ENCODE data around the gene NADK.
"Not testable (repeated sequence)": the region's sequence is repeated elsewhere in the genome, so short reads cannot be mapped to it uniquely, and the experiment has no call there.

Gene NADK

GRCh38 chr1:1761504-1762376 is 16.5 kb downstream of the NADK start:
- no peak for DNase-seq

DNA sequence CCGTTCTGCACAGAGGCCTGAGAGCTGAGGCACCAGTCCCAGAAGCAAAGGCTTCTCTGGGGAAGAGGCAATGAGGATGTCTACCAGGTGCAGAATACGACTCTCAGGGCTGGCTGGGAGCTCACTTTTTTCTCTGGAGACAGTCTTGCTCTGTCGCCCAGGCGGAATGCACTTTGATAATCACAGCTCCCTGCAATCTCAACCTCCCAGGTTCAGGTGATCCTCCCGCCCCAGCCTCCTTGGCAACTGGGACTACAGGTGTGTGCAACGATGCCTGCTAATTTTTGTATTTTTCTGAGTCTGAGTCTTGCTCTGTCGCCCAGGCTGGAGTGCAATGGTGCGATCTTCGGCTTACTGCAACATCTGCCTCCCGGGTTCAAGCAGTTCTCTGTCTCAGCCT is 17.6 kb downstream of the NADK start:
- no peak for DNase-seq

- DNase-seq: no peak
Measured at GRCh38 chr1:1760345-1760650, 18.0 kb downstream of the NADK start.

GRCh38 chr1:1759456-1760344 is 18.6 kb downstream of the NADK start:
- DNase-seq: peak; percentile 81

- DNase-seq: peak; percentile 74
Measured at GRCh38 chr1:1758692-1759455, 19.4 kb downstream of the NADK start.

- DNase-seq: no peak
Measured at GRCh38 chr1:1758059-1758621, 20.1 kb downstream of the NADK start.

DNA sequence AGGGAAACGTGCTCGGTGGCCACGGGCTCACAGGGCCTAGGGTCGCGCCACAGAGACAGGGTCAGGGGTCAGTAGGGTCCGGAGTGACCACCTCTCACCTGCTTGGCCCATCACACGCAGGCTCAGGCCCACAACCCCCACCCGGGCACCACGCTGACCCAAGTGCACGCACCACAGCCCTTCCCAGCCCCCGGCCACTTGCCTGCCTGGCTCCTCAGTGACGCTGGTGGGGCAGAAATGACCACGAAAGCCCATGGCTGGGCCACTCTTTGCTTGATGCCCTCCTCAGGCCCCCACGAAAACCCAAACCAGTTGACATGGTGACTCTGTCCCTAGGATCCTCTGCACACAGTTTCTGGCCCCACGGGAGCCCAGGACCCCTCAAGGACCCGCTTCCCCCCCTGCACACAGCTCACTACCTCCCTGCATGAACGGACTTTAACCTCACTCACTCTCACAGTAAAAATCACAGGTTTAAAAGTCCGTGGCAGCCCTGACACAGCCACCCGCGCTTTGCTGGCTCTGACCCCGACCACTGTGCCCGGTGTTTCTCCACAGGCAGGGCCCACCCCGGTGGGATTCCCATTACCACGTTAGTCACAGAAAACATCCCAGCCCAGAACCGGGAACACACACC is 20.7 kb downstream of the NADK start:
- DNase-seq: no peak

- DNase-seq: no peak
Measured at GRCh38 chr1:1756661-1757421, 21.4 kb downstream of the NADK start.

DNA sequence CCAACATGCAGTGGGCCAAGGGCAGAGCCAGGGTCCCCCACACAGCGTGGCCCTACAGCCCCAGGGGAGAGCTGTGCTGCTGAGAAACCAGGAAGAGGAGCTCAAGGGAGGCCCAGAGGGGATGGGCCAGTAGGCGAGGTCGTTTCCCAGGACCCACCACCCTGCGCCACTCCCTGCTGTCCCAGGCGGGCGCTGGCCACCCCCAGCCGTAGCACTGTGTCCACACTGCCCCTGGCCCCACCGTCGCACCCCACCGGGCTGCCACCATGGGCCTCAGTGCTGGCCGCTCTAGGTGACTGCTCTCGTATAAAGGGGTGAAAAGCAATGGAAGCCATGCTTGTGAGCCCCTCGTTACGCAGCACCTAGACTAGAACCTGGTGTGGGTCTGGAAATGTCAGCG is 22.4 kb downstream of the NADK start:
- no peak for DNase-seq

- DNase-seq: no peak
Measured at GRCh38 chr1:1755426-1755825, 22.8 kb downstream of the NADK start.

- no peak for DNase-seq
Measured at GRCh38 chr1:1754051-1754815, 24.0 kb downstream of the NADK start.

DNA sequence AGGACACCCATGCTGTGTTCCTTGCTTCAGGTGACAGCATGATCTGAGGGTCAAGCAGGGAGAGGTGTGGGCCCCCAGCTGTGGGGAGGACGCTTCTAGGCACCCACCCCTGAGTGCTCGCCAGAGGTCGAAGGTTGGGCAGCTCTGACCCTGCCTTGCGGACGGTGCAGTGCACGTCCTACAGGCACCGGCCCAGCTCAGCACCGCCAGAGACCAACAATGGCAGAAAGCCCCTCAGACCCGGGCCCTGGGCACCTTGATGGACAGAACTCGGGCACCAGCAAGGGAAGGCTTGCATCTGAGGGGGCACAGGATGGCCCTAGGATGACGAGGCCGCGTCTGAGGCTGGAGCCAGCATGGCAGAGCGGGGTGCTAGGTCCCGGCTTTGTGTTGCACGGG is 24.7 kb downstream of the NADK start:
- no peak for DNase-seq

- no peak for DNase-seq
Measured at GRCh38 chr1:1752636-1753606, 25.3 kb downstream of the NADK start.

DNA sequence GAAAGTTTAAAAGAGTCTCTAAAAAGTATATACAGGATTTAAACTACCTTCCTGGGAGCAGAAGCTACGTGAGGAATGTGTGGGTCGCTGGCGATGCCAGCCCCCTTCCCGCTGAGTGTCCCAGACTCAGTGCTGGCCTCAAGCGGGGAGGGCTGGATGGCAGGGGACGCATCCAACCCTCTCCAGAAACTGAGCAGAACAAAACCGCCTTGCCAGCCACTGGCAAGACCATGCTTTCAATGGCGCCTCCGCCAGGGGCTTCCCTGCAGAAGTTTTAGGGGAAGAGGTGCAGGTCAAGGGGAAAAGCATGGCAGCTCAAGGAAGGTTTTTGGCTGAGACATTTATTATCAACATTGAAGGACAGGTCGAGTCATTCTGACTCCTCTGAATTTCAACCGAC is 26.1 kb downstream of the NADK start:
- no peak for DNase-seq

DNA sequence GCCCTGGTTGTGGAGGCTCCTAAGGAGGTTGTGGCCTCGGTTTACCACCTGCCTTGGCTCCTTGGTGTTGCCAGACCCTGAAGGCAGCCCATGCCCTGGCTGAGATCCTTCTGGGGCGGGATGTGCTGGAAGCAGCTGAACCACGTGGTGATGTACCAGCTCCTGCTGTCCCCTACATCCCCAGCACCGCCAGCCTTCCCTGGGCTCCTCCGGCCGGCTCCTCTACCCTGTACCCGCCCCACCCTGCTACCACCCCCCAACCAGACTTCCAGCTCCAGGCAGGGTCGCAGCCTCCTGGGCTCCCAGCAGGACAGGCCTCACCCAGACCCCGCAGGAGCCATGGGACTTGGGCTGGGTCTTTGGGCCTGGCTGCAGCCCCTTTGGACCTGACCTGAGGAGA is 28.3 kb downstream of the NADK start:
- not testable (repeated sequence) for DNase-seq

- DNase-seq: peak; percentile 17
Measured at GRCh38 chr1:1748686-1749321, 29.5 kb downstream of the NADK start.

DNA sequence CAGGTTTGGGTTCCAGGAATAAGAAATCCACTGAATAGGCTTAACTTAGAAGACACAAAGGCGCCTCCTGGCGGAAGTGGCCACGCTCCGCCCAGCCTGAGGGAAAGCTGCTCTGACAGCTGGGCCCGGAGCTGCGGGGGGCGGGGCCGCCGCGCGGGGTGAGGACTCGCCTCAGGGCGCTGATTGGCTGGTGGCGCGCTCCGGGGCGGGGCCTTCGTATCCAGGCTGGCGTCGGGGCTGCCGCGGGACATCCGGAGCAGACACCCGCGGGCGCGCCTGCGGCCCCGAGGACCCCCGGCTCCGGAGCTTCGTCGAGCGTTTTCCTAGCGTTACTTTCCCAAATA is 31.7 kb downstream of the NADK start:
- not testable (repeated sequence) for DNase-seq

DNA sequence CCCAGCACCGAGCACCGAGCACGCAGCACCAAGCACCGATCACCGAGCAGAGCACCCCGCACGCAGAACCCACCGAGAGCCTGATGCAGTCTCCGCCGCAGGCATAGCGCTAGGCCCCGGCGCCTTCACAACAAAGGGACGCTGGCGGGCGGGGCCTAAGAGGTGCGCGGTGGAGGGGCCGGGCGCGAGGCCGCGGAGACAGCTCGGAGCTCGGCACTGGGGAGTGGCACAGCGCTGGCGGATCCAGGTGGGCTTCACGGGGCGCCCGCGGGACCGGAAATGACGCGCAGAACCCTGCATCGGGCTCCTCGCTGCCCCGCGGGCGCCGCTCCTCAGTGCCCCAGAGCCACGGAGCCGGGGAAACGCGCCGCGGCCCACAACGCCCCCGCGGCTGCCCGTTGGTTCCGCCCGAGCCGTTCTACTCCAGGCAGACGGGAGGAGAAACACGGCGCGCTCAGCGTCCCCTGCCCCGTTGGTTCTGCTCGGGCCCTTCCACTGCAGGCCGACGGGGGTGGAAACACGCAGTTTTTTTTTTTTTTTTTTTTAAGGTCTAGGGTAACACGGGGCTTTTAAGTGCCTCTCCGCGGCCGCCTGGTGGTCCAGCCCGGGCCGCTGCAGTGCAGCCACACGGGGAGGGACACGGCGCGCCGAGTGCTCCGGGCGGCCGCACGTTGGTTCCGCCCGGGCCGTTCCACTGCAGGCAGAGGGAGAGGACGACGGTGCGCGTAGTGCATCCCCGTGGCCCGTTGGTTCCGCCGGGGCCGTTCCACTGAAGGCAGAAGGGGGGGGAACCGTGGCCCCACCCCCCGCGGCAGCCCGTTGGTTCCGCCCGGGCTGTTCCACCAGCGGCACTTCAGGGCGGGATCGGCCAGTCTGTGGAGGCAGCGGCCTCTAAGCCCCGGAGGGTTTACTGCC is 32.4 kb downstream of the NADK start:
- DNase-seq: peak; percentile 34

Data from DMS153 (cell line).